ENCODE results near the gene ZNF525. TPM values are rescaled to one million over a fixed set of nuclear protein-coding genes. Genes with fewer than 3 reads are reported as not detected.
A peak's percentile ranks its signal among the peaks of the same experiment; 100 is the strongest.
"Not testable (repeated sequence)": the region's sequence is repeated elsewhere in the genome, so short reads cannot be mapped to it uniquely, and the experiment has no call there.

ZNF525 gene
- total RNA-seq, result 10 to 100 TPM; 20.7 to 27.0 TPM

- Mint-ChIP-seq H3K9me3 (peaks cover 0 to 2% of the 10 kb centered on the region in 2 donors), H3K4me3 (peak within 1 kb of the TSS; percentile 86 to 91), H3K27ac (peak within 1 kb of the TSS; percentile 44), H3K36me3 (ENCODE audit: insufficient read depth in 2 of 2) (peaks cover 6 to 26% of the 10 kb centered on the region in 2 donors), H3K27me3 (ENCODE audit: low read depth) (no peaks in the 10 kb centered on the region), H3K4me1 (ENCODE audit: low read depth) (peaks cover 22% of the 10 kb centered on the region)
- ATAC-seq (replicated peaks in 1 of 2) (peak; percentile 100), DNase-seq (peak; percentile 97 to 98)
Measured at GRCh38 chr19:53365134-53365898, at the start of gene ZNF525. TSS of gene ZNF525 (plus strand) at chr19:53365705. CDS start at chr19:53372282, 6,577 bp downstream.

- Mint-ChIP-seq H3K4me1 (ENCODE audit: low read depth) (peaks cover 10% of the 10 kb centered on the region), H3K4me3 (peak overlapping the region; percentile 54 to 76), H3K27ac (no peak overlapping the region), H3K36me3 (ENCODE audit: insufficient read depth in 2 of 2) (peaks cover 18 to 38% of the 10 kb centered on the region in 2 donors), H3K27me3 (ENCODE audit: low read depth) (peaks cover 19% of the 10 kb centered on the region), H3K9me3 (peaks cover 15 to 16% of the 10 kb centered on the region in 2 donors)
- DNase-seq (peak; percentile 6 to 16), ATAC-seq (replicated peaks in 1 of 2) (no peak)
Measured at GRCh38 chr19:53328967-53329366, 36.5 kb upstream of the ZNF525 start.

- Mint-ChIP-seq H3K9me3 (peaks cover 4 to 13% of the 10 kb centered on the region in 2 donors), H3K27me3 (ENCODE audit: low read depth) (peaks cover 12% of the 10 kb centered on the region), H3K27ac (no peak overlapping the region), H3K4me3 (peak overlapping the region; percentile 86 to 90), H3K4me1 (ENCODE audit: low read depth) (peaks cover 19% of the 10 kb centered on the region), H3K36me3 (ENCODE audit: insufficient read depth in 2 of 2) (peaks cover 20 to 48% of the 10 kb centered on the region in 2 donors)
- no peak for DNase-seq
- ATAC-seq (replicated peaks in 1 of 2), result no peak
Measured at GRCh38 chr19:53332484-53332883, 33.0 kb upstream of the ZNF525 start.

GRCh38 chr19:53333066-53333462, 32.4 kb upstream of the ZNF525 start:
- H3K4me1 Mint-ChIP-seq (ENCODE audit: low read depth), result peaks cover 19% of the 10 kb centered on the region
- H3K27me3 Mint-ChIP-seq (ENCODE audit: low read depth), result peaks cover 12% of the 10 kb centered on the region
- peak overlapping the region; percentile 86 to 90 for H3K4me3 Mint-ChIP-seq
- H3K36me3 Mint-ChIP-seq (ENCODE audit: insufficient read depth in 2 of 2), result peaks cover 21 to 48% of the 10 kb centered on the region in 2 donors
- ATAC-seq (replicated peaks in 1 of 2) (peak; percentile 27 to 28), DNase-seq (peak; percentile 31 to 35)
- H3K9me3 Mint-ChIP-seq, result peaks cover 4 to 13% of the 10 kb centered on the region in 2 donors
- no peak overlapping the region for H3K27ac Mint-ChIP-seq

GRCh38 chr19:53333463-53334449, 31.7 kb upstream of the ZNF525 start, which contains the start of gene ZNF845:
TSS of gene ZNF845 (plus strand) at chr19:53333749. CDS start at chr19:53341308, 7,559 bp downstream.
- peaks cover 16% of the 10 kb centered on the region for H3K4me1 Mint-ChIP-seq (ENCODE audit: low read depth)
- H3K27me3 Mint-ChIP-seq (ENCODE audit: low read depth), result peaks cover 8% of the 10 kb centered on the region
- DNase-seq, result peak; percentile 95 to 99
- peak within 1 kb of the TSS; percentile 86 to 90 for H3K4me3 Mint-ChIP-seq
- H3K36me3 Mint-ChIP-seq (ENCODE audit: insufficient read depth in 2 of 2), result peaks cover 20 to 49% of the 10 kb centered on the region in 2 donors
- peak within 1 kb of the TSS; percentile 78 for H3K27ac Mint-ChIP-seq
- peaks cover 1 to 8% of the 10 kb centered on the region in 2 donors for H3K9me3 Mint-ChIP-seq
- ATAC-seq (replicated peaks in 1 of 2), result peak; percentile 98

GRCh38 chr19:53344403-53344802, 21.1 kb upstream of the ZNF525 start:
- not testable (repeated sequence) for H3K4me3 Mint-ChIP-seq; H3K4me1 Mint-ChIP-seq (ENCODE audit: low read depth); ATAC-seq (replicated peaks in 1 of 2); H3K27me3 Mint-ChIP-seq (ENCODE audit: low read depth); H3K27ac Mint-ChIP-seq; DNase-seq
- H3K36me3 Mint-ChIP-seq (ENCODE audit: insufficient read depth in 2 of 2), result peaks cover 59 to 88% of the 10 kb centered on the region in 2 donors
- H3K9me3 Mint-ChIP-seq, result peaks cover 9 to 23% of the 10 kb centered on the region in 2 donors

GRCh38 chr19:53355739-53356138, 9.8 kb upstream of the ZNF525 start:
- Mint-ChIP-seq H3K4me1 (ENCODE audit: low read depth) (peaks cover 6% of the 10 kb centered on the region), H3K36me3 (ENCODE audit: insufficient read depth in 2 of 2) (peaks cover 43 to 50% of the 10 kb centered on the region in 2 donors), H3K27me3 (ENCODE audit: low read depth) (no peaks in the 10 kb centered on the region), H3K27ac (no peak overlapping the region), H3K4me3 (no peak overlapping the region), H3K9me3 (peaks cover 30 to 36% of the 10 kb centered on the region in 2 donors)
- ATAC-seq (replicated peaks in 1 of 2), result no peak
- no peak for DNase-seq

- H3K9me3 Mint-ChIP-seq, result peaks cover 14 to 16% of the 10 kb centered on the region in 2 donors
- ATAC-seq (replicated peaks in 1 of 2) (no peak), DNase-seq (no peak)
- H3K4me1 Mint-ChIP-seq (ENCODE audit: low read depth), result peaks cover 6% of the 10 kb centered on the region
- no peaks in the 10 kb centered on the region for H3K27me3 Mint-ChIP-seq (ENCODE audit: low read depth)
- H3K27ac Mint-ChIP-seq, result no peak overlapping the region
- H3K36me3 Mint-ChIP-seq (ENCODE audit: insufficient read depth in 2 of 2), result peaks cover 20 to 28% of the 10 kb centered on the region in 2 donors
- H3K4me3 Mint-ChIP-seq, result no peak overlapping the region
Measured at GRCh38 chr19:53357821-53358581, 7.5 kb upstream of the ZNF525 start.

- DNase-seq; H3K4me3 Mint-ChIP-seq; H3K4me1 Mint-ChIP-seq (ENCODE audit: low read depth); ATAC-seq (replicated peaks in 1 of 2); H3K27ac Mint-ChIP-seq; H3K27me3 Mint-ChIP-seq (ENCODE audit: low read depth): not testable (repeated sequence)
- Mint-ChIP-seq H3K36me3 (ENCODE audit: insufficient read depth in 2 of 2) (peaks cover 12 to 22% of the 10 kb centered on the region in 2 donors), H3K9me3 (peaks cover 9 to 10% of the 10 kb centered on the region in 2 donors)
Measured at GRCh38 chr19:53360056-53360455, 5.4 kb upstream of the ZNF525 start.

GRCh38 chr19:53365899-53366493, 491 bp downstream of the ZNF525 start:
- DNase-seq, result peak; percentile 42 to 53
- peaks cover 8 to 33% of the 10 kb centered on the region in 2 donors for H3K36me3 Mint-ChIP-seq (ENCODE audit: insufficient read depth in 2 of 2)
- no peaks in the 10 kb centered on the region for H3K27me3 Mint-ChIP-seq (ENCODE audit: low read depth)
- H3K9me3 Mint-ChIP-seq, result peaks cover 0 to 2% of the 10 kb centered on the region in 2 donors
- H3K4me1 Mint-ChIP-seq (ENCODE audit: low read depth), result peaks cover 26% of the 10 kb centered on the region
- H3K27ac Mint-ChIP-seq, result peak overlapping the region; percentile 44
- peak overlapping the region; percentile 86 to 91 for H3K4me3 Mint-ChIP-seq
- peak; percentile 46 to 63 for ATAC-seq (replicated peaks in 1 of 2)

- H3K36me3 Mint-ChIP-seq (ENCODE audit: insufficient read depth in 2 of 2), result peaks cover 30 to 72% of the 10 kb centered on the region in 2 donors
- DNase-seq (no peak), ATAC-seq (replicated peaks in 1 of 2) (no peak)
- H3K4me1 Mint-ChIP-seq (ENCODE audit: low read depth), result peaks cover 15% of the 10 kb centered on the region
- no peak overlapping the region for H3K4me3 Mint-ChIP-seq
- H3K27ac Mint-ChIP-seq, result no peak overlapping the region
- H3K9me3 Mint-ChIP-seq, result peaks cover 5 to 8% of the 10 kb centered on the region in 2 donors
- no peaks in the 10 kb centered on the region for H3K27me3 Mint-ChIP-seq (ENCODE audit: low read depth)
Measured at GRCh38 chr19:53372196-53372595, 6.7 kb downstream of the ZNF525 start.

GRCh38 chr19:53374288-53374687, 8.8 kb downstream of the ZNF525 start:
- Mint-ChIP-seq H3K27ac (no peak overlapping the region), H3K9me3 (peaks cover 5 to 8% of the 10 kb centered on the region in 2 donors), H3K27me3 (ENCODE audit: low read depth) (no peaks in the 10 kb centered on the region), H3K36me3 (ENCODE audit: insufficient read depth in 2 of 2) (peaks cover 33 to 79% of the 10 kb centered on the region in 2 donors), H3K4me3 (no peak overlapping the region), H3K4me1 (ENCODE audit: low read depth) (peaks cover 5% of the 10 kb centered on the region)
- ATAC-seq (replicated peaks in 1 of 2), result no peak
- no peak for DNase-seq

Data from activated T-cell treated with anti-CD3 and anti-CD28 coated beads, Interleukin-2, amount 50 U/mL, for 72 hours (primary cell).